ENCODE results near the gene GFOD2.

GFOD2 gene

GRCh38 chr16:67760956-67761230, 41.8 kb upstream of the GFOD2 start (continued):
- TF ChIP-seq ZNF280D (tag by site-specific recombination; IDR thresholded peaks at IDR 0.05) (no peak), OSR2 (tag by site-specific recombination; IDR thresholded peaks at IDR 0.05) (no peak), PRDM6 (tag by site-specific recombination; IDR thresholded peaks at IDR 0.05) (no peak), ZNF704 (tag by site-specific recombination; IDR thresholded peaks at IDR 0.05) (no peak), ZNF626 (tag by site-specific recombination; IDR thresholded peaks at IDR 0.05) (no peak), YY2 (tag by site-specific recombination; IDR thresholded peaks at IDR 0.05) (no peak)

- Histone ChIP-seq H3K9me3 (ENCODE audit: control insufficient read depth, insufficient read depth, low read depth, low read length) (no peaks in the 10 kb centered on the region), H3K4me1 (ENCODE audit: control insufficient read depth, insufficient read depth, low read length) (no peaks in the 10 kb centered on the region), H3K36me3 (ENCODE audit: control insufficient read depth in 2 of 2, insufficient read depth in 1 of 2, low read length in 2 of 2) (peaks cover 0 to 17% of the 10 kb centered on the region in 2 experiments; a peak in 2 of 3 replicates), H3K4me3 (ENCODE audit: low read depth, low read length) (no peak overlapping the region), H3K27ac (ENCODE audit: extremely low read depth, low read depth, low read length) (no peak overlapping the region)
- POLR2A ChIA-PET = interaction anchor here (0.6 kb wide), 1 partner anchor 159 kb away, joined by 6 read pairs; no protein-coding TSS in a partner anchor
- TF ChIP-seq ZNF549 (tag by site-specific recombination; IDR thresholded peaks at IDR 0.05) = no peak
- TF ChIP-seq ZNF221 (tag by site-specific recombination; IDR thresholded peaks at IDR 0.05; ENCODE audit: borderline replicate concordance) = no peak
- no peak for TF ChIP-seq ZFP41 (tag by site-specific recombination; IDR thresholded peaks at IDR 0.05; ENCODE audit: borderline replicate concordance)
- TF ChIP-seq PRDM2 (tag by site-specific recombination; IDR thresholded peaks at IDR 0.05; ENCODE audit: borderline replicate concordance) = no peak
- TF ChIP-seq ZNF48 (tag by site-specific recombination; IDR thresholded peaks at IDR 0.05) = no peak
- TF ChIP-seq GLIS1 (tag by site-specific recombination; IDR thresholded peaks at IDR 0.05) = no peak
- TF ChIP-seq BCL6B (tag by site-specific recombination; IDR thresholded peaks at IDR 0.05) = no peak
- TF ChIP-seq GLIS2 (tag by site-specific recombination; IDR thresholded peaks at IDR 0.05) = no peak
- no peak for TF ChIP-seq ZNF548 (tag by site-specific recombination; IDR thresholded peaks at IDR 0.05)
- TF ChIP-seq ATF2 (tag by site-specific recombination; IDR thresholded peaks at IDR 0.05; ENCODE audit: low read depth) = no peak
- CTCF ChIA-PET = interaction anchor here (1.1 to 1.2 kb wide), 2 partner anchors 9 to 56 kb away, joined by 3 to 7 read pairs; no protein-coding TSS in a partner anchor
Observed at GRCh38 chr16:67760206-67760955, 41.3 kb upstream of the GFOD2 start.

All from HEK293 (cell line).